GM21825 (cell line): ENCODE results near the gene NAB1.
"Not testable (repeated sequence)": the region's sequence is repeated elsewhere in the genome, so short reads cannot be mapped to it uniquely, and the experiment has no call there.

ENCODE experiments used
- ATAC-seq: cut with Tn5 transposase; IDR thresholded peaks from one replicate; pipeline ENCODE4 v1.9.1; 2021; ENCODE audit warnings: mild to moderate bottlenecking, moderate library complexity; ENCODE audit not compliant: unreplicated experiment

The NAB1 gene, protein sequence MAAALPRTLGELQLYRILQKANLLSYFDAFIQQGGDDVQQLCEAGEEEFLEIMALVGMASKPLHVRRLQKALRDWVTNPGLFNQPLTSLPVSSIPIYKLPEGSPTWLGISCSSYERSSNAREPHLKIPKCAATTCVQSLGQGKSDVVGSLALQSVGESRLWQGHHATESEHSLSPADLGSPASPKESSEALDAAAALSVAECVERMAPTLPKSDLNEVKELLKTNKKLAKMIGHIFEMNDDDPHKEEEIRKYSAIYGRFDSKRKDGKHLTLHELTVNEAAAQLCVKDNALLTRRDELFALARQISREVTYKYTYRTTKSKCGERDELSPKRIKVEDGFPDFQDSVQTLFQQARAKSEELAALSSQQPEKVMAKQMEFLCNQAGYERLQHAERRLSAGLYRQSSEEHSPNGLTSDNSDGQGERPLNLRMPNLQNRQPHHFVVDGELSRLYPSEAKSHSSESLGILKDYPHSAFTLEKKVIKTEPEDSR

DNA sequence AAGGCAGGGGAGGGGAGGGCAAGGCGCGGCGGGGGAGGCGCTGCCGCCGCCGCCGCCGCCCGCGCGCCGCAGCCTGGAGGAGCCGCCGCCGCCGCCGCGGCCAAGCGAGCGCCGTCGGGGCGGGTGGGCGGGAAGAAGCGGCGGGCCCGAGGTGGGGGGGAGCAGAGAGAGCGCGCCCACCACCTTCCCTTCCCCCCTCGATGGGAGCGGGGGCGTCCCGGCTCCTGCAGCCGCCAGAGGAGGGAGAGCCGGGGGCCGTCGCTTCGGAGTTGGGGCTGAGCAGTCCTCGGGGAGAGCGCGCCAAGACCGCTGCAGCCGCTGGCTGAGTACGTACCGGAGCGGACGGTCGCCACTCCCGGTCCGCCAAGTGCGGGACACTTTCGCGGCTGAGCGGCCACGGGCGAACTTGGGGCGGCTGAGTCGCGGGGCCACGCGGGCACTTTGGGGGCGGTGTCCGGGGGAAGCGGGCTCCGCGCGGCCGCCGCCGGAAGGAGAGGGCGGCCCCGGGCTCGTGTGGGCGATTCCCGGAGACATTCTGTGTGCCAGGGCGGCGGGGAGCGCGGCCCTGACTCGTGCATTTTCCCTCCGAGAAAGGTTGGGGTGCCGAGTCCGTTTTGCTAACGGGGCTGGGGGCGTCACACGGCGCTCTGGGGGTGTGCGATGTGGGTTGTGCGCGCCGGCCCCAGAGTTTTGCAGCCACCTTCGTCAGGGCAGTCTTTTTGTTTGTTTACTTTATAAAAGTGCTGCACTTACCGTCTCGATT is at the start of gene NAB1:
TSS of gene NAB1 (plus strand) at position 49 of the 763 bp plus-strand sequence. CDS start 10,094 bp downstream, outside the sequence.
- ATAC-seq = peak; percentile 57

DNA sequence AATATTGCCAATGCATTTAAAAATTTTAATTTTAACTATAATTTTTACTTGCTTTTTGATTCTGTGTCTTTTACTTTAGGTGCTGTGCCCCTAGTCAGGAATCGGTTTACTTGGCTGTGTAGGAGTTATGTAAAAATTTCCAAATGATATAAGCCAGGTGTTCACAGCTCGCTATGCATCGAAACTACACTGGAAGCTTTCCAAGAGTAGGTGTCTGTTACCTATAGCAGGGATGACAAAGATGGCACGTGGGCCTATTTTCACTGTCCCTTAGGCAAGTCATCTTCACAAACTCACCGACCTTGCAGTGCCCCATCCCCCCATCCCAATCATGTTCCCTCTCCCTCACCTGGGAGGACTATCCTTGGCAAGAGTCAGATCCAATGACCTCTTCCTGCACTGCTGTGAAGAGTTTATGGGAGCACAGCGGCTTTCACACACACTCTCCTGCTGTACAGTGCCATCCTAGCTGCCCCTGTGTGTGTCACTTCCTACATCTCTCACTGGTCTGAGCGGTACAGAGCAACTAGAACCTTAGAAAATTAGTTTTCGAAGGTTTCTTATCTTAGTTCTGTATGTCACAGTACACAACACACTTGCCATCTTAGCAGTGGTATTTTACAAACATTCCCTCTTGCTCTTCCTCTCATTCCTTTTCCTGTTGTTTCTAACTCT is 49.2 kb upstream of the NAB1 start:
- ATAC-seq = no peak

DNA sequence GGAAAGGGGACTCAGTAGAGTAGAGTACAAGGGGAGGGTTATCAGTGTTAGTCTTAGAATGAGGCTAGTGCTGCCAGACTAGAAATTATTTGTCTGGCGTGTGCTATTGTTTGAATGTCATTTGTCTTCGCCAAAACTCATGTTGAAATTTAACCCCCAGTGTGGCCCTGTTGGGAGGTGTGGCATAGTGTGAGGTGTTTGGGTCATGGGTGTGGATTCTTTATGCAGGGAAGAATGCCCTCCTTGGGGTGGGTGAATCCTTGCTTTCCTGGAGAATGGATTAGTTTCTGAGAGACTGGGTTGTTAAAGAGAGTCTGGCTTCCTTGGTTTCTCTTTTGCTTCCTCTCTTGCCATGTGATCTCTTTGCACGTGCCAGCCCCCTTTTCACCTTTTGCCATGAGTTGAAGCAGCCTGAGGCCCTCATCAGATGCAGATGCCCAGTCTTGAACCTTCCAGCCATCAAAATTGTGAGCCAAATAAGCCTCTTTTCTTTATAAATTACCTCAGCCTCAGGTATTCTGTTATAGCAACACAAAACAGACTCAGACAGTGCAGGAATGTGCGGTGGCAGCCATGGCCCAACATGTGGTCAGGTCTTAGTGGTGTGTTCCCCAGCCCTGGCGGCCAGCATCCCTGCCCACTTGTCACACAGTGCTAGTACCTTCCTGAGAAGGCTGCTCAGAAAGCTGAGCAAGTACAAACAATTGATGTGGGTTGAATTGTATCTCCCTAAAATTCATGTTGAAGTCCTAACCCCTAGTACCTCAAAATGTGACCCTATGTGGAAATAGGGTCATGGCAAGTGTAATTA is 48.4 kb upstream of the NAB1 start:
- ATAC-seq = no peak

DNA sequence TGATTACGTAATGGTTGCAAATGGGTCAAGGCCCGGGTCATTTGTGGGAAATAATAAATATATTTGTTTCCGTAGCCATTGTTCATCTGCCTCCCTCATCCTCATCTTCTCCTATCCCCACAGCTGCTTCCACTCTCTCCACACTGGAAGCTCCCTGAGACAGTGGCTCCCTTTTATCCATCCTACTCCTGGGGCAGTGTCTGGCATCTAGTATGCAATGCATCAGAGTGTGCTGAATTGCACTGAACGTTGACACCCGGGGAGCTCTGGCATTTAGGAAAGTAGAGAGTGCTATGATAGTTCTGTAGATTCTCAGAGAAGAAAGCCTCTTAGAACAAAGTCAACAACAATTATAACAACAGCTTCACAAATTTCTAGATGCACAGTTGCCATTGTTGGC is 45.5 kb upstream of the NAB1 start:
- ATAC-seq = no peak

DNA sequence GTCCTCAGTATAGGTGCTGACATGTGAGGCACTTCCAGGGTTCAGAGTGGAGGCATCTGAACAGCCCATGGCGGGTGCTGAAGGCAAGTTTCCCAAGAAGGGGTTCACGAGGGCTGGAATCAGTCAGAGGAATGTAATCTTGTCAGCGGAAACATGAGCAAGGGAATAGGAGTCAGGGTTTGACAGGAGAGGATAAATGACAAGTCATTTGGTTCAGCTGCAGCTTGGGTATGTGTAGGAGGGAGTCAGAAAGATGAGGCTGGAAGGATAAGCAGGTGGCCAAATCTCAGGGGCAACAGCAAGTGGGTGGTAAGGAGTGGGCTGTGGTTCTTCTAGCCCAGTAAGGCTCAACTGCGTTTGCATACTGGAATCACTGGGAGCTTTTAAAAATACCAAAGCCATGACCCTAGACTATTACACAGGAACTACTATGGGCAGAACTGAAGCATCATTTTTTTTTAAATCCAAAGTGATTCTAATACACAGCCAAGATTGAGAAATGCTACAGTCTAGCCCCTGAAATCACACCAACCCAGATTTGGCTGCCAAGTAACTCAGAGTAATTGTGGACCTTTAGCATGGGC is 41.8 kb upstream of the NAB1 start:
- ATAC-seq = no peak

DNA sequence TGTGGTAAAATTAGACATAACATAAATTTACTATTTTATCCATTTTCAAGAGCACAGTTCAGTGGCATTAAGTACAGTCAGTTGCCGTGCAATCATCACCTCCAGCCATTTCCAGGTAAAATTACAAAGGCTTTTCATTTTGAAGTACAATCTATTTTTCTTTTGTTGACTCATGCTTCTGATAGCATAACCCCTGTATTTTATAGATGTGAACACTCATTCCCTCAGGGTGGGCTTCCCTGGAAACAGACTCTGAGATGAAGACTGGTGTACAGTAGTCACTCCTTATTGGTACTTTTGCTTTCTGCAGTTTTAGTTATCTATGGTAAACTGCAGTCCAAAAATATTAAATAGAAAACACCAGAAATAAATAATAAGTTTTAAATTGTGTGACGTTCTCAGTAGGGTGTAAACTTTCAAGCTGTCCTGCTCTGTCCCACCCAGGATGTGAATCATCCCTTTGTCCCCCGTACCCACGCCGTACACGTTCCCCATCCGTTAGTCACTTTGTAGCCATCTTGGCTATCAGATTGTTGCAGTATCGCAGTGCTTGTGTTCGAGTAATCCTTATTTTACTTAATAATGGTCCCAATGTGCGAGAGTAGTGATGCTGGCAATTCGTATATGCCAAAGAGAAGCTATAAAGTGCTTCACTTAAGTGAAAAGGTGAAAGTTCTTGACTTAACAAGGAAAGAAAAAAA is 41.1 kb upstream of the NAB1 start:
- ATAC-seq = no peak

DNA sequence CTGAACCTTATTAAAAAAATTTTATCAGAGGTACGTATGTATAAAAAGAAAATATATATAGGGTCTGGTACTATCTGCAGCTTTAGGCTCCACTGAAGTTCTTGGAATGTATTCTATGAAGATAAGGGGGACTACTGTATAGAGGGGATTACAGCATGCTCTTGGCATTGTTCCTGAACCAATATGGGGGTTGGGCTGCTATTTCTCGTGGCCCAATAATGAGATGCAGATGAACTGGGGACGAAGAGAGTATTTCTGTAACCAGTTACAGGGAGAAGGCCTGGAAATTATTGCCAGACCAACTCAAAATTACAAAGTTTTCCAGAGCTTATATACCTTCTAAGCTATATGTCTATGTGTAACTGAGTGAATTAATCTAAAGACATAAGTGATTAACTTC is 40.0 kb upstream of the NAB1 start:
- not testable (repeated sequence) for ATAC-seq

DNA sequence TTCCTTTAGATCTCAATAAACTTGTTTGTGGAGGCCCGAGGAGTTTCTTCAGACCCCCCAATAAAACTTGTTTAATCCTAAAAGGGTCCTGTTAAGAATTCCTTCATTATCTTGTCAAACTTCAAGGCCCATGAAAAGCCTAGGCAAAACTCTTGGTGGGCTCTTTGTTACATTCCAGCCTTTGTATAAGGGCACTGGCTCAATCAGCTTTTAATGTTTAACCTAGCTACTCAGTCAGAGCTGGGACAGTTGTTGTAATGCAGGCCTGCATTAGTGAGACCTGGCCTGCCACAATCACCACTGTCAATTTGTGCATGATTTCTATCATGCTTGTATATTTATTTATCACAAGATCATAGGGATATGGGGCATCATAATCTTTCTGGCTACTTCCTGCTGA is 39.5 kb upstream of the NAB1 start:
- ATAC-seq = not testable (repeated sequence)

DNA sequence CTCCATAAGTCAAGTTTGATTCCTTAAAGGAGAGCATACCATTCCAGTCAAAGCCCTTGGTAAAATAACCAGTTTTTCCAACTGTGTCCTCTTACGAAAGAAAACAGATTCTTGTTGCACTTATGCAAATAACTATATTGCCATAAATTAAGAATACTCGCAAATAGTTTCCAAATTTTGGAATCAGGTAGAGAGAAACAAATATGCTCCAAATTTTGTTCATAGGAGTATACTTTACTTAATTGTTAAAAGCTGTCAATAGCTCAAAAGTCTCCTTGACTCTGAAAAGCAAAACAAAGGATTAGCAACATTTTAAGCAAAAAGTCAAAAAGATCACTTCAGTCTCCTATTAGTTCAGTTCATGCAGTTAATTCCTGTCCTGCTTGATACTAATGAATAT is 38.4 kb upstream of the NAB1 start:
- ATAC-seq = not testable (repeated sequence)

DNA sequence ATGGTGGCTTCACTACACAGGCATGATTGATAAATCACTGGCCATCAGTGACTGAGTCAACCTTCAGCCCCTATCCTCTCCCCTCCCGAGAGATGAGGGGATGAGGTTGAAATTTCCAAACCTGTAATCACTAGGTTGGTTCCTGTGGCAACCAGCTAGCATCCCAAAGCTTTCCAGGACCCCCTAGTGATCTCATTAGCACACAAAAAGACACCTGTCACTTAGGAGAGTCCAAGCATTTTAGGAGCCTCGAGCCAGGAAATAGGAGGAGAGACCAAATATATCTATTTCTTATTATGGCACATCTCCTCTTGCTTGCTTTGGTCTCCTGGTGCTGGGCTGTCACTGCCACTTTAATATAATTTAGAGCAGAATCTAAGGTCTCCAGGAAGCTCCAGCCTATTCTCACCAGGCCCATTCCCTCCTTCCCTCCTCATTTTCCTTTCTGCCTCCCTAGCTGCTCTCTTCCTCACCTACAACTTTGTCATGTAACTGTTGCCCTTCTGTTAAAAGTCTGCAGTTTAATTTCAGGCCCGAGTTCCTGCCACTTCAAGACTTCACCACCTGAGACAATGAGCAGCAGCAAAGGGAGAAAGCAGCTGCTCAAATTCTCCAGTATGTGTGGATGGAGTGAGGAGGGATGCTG is 33.2 kb upstream of the NAB1 start:
- ATAC-seq = no peak

DNA sequence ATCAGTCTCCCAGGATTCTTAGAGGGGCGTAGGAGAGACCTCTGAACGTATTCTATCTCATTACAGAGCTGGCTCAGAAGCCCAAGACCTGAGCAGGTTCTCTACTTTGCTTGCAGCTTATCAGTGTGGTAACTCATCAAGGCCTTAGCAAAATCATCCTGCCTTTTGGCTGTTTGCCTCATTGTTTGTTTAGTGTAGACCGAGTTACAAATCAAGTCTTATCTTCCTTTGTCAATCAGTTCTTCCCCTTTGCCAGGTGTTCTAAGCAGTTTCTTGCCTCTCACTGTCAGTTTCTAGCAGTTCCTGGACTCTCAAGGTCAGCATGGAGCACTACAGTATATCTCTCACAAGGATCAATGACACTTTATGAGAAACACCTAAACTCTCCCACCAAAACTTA is 30.9 kb upstream of the NAB1 start:
- no peak for ATAC-seq

DNA sequence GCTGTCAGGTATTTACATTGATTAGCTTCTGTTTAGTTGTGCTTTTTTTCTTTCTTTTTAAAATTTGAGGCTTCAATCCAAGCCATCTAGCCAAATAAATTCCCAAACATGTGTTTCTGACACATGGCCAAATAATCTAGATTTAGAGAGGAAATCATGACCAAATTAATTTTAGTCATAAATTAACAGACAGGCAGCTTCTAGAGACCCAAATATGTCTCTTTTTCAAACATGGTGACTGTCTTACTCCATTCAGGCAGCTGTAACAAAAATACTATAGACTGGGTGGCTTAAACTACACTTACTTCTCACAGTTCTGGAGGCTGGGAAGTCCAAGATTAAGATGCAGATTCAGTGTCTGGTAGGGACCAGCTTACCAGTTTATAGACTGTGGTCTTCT is 23.2 kb upstream of the NAB1 start:
- ATAC-seq = no peak

DNA sequence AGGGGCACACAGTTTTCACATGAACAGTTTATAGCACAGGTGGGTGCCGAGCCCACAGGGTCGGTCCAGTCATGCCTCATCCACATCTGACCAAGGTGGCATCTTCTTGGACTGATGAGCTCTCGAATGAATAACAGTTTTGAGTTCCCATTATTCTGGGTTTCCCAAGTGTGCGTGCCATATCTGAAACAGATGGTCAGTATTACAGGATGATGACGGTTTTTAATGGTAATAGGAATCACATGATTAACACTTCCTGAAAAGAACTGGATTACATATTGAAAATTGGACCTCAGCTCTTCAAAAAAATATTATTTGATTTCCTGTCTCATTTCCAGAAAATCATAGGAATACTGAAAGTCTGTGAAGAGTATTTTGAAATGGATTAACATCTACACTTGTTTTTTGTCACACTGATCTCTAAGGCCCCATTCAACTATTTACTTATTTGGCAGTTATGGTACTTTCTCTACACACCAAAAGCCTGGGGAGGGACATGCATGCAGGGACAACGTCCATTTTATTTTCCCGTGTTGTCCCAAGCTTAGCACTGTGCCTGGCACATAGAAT is 22.2 kb upstream of the NAB1 start:
- ATAC-seq = no peak

DNA sequence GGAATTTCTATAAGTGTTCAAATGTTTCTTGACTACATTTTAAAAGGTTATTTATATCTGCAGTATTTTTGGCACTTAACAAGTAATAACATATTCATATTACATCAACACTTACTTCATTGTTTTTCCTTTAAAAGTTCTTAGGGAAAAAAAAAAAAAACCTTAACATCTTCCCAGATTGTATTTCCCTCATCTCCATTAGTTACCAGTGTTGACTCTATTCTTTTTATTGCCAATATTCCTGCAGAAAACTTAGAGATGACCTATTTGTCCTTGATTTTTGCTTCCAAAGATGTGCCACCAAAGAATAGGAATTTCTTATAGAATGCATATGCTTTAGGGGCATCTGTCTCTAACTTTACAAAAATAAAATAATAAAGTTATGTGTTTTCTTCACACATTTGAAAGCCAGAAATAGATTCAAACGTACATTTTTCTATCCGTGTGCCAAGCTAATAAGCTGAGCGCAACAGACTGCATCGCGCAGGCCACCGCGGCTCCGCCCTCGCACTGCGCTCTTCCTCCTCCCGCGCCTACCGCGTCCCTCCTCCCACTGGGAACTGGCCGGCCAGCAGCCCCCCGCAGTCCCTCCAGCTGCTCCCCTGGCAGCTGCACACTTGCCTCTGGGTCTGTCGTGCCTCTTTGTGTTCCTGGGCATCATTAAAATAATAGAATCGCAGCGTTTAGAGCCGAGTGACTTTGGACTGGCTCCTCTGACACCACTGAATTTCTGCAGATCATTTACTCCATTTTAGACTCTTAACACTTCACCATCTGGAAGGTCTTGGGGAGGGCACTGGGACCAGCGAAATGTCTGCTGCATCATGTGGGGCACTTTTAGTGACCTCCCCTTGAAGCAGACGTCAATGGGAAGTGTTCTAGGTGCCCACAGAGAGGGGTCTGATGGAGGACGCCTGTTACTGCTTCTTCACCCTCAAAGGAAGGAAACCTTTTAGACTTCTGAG is 21.2 kb upstream of the NAB1 start:
- ATAC-seq = peak; percentile 92

DNA sequence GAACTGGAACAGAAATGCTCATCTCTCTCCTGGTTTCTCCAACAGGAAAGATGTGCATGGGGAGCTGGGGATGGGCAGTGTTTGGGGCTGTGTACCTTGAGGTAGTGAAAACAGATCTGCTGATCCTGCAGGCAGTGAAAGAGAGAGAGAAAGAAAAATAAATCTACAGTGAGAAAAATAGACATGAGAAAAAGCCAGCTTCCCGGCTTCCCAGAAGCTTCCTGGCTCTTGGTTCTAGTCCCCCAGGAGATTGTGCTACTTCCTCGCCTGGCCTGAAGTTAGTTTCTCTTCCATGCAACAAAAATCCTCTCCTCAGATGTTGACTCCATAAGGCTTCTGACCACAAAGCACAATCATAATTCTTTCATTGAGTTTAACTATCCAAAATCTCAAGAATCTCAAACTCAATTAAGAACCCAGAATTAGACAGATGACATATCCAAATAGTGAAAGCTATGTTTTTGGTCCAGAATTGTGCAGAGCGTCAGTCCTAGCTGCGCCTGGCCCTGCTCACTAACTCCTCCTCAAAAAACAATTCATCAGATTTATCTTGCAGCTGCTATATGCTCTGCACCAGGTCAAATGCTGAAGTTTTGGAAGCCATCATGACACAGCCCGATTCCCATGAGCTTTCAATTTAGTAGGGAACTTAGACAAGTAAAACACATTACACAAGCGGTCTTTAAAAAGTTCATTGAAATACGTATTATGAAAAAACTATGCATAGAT is 20.1 kb upstream of the NAB1 start:
- ATAC-seq = no peak

DNA sequence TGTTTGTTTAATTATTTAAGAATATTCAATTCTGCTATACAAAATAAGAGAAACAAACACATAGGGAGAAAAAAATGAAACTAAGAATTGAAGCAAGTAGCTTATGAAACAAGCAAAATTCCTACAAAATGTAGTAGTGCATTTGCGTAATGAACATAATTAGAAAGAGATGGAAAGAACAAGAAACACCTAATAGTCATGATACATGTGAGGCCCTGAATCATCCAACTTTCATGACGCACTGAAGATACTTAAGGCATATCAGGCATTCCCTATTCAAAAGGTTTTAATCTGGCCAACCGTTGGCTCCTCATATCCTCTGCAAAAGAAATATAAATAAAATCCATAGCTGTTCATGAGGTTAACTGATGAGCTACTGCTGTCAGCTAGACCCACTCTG is 14.5 kb upstream of the NAB1 start:
- ATAC-seq = no peak

DNA sequence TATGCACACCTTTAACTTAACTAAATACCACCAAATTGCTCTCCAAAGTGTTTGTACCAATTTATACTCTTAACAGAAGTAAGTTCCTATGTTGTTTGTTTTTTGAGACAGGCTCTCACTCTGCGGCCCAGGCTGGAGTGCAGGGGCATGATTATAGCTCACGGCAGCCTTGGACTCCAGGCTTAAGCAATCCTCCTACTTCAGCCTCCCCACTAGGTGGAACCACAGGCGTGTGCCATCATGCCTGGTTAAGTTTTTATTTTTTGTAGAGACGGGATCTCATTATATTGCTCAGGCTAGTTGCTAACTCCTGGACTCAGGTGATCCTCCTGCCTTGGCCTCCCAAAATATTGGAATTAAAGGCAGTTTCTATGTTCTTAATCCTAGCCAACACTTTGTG is 13.1 kb upstream of the NAB1 start:
- ATAC-seq = no peak
